T-helper 17 cell (primary cell): Measurements from ENCODE around the gene PPP1R9A. TPM values are rescaled to one million over a fixed set of nuclear protein-coding genes. Genes with fewer than 3 reads are reported as not detected.

Experiments used
- ATAC-seq: fragments of 150-1000 bp; cut with Tn5 transposase; 2 replicates; pipeline ENCODE4 v1.10.0; 2021; ENCODE audit warnings: mild to moderate bottlenecking, moderate library complexity
- DNase-seq, 3 donors: peaks; one replicate each; pipeline versions ENCODE4 v3.0.0 to v3.0.0-alpha.2; 2020 to 2021
- H3K9me3 ChIP-seq: one replicate; pipeline ENCODE4 v1.7.0; 2013; ENCODE audit warnings: low read length, mild to moderate bottlenecking; ENCODE audit not compliant: control insufficient read depth, poor library complexity, severe bottlenecking
- H3K27ac Mint-ChIP-seq: one replicate; pipeline ENCODE4 v1.8.0; 2022; ENCODE audit warnings: mild to moderate bottlenecking, moderate library complexity, mixed read lengths
- H3K27me3 Mint-ChIP-seq: one replicate; pipeline ENCODE4 v1.8.0; 2022; ENCODE audit warnings: mixed read lengths
- H3K36me3 Mint-ChIP-seq: one replicate; pipeline ENCODE4 v1.8.0; 2022; ENCODE audit warnings: low read depth, mixed read lengths
- H3K4me1 Mint-ChIP-seq: one replicate; pipeline ENCODE4 v1.8.0; 2022; ENCODE audit warnings: mild to moderate bottlenecking, mixed read lengths
- H3K4me3 Mint-ChIP-seq: one replicate; pipeline ENCODE4 v1.8.0; 2022; ENCODE audit warnings: mild to moderate bottlenecking, moderate library complexity, mixed read lengths
- total RNA-seq, 4 donors: library from RNA in 2 of 4; stranded (reverse) in 2 of 4; gene quantifications; one replicate each; pipeline ENCODE4 v1.2.3 and lab custom pipeline; 2022 to 2026

The PPP1R9A gene
- total RNA-seq, 2 donors from 2014 or later, result 0.02 to 0.08 TPM

- no peak overlapping the region for H3K4me3 Mint-ChIP-seq
- H3K27me3 Mint-ChIP-seq, result no peaks in the 10 kb centered on the region
- H3K9me3 ChIP-seq, result no peaks in the 10 kb centered on the region
- H3K27ac Mint-ChIP-seq, result no peak overlapping the region
- DNase-seq (no peak), ATAC-seq (no peak)
- no peaks in the 10 kb centered on the region for H3K4me1 Mint-ChIP-seq
- no peaks in the 10 kb centered on the region for H3K36me3 Mint-ChIP-seq
Measured at GRCh38 chr7:94898340-94898739, 9.1 kb upstream of the PPP1R9A start.

GRCh38 chr7:94901981-94902380, 5.4 kb upstream of the PPP1R9A start:
- Mint-ChIP-seq H3K36me3 (no peaks in the 10 kb centered on the region), H3K4me1 (no peaks in the 10 kb centered on the region), H3K27ac (no peak overlapping the region), H3K27me3 (peaks cover 12% of the 10 kb centered on the region), H3K4me3 (no peak overlapping the region)
- H3K9me3 ChIP-seq, result no peaks in the 10 kb centered on the region
- DNase-seq (no peak), ATAC-seq (no peak)

DNA sequence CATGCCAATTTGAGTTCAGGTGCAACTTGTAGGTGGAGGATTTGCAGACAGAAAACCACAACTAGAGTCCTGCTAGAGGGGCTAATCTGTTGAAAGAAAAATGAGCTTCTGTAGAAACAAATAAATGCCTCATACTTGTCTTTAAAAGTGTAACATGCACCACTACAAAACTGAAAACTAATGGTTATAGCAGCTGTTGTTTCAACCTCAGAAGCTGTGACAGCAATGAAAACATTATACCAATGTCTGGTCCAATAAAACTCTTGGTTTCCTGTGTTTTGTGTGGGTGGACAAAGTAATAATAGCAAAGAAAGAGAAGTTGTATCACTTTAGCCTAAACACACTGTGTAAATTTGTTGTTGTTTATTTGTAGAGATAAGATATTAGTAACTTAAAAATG, 3.4 kb upstream of the PPP1R9A start:
- peaks cover 23% of the 10 kb centered on the region for H3K27me3 Mint-ChIP-seq
- no peak overlapping the region for H3K27ac Mint-ChIP-seq
- no peak overlapping the region for H3K4me3 Mint-ChIP-seq
- H3K4me1 Mint-ChIP-seq, result peaks cover 5% of the 10 kb centered on the region
- ATAC-seq (no peak), DNase-seq (no peak)
- H3K9me3 ChIP-seq, result no peaks in the 10 kb centered on the region
- H3K36me3 Mint-ChIP-seq, result no peaks in the 10 kb centered on the region

DNA sequence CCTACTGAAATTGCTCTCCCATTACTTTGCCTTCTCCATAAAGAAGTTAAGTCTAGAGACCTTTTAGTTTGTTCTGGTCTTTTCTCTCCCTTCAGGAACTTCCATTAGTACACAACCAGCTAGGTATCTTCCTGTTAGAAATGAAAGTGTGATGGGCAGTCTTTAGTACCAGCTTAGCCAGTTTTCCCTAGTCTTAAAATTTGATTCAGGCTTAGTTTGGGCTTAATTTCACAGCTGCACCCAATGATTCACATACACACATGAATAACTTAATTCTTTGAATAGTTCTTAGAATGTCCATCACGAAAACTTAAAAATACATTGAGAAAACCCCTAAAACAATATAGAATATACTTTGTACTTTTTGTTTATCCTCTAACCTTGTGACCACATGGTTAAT, 2.4 kb upstream of the PPP1R9A start:
- H3K27me3 Mint-ChIP-seq, result peaks cover 33% of the 10 kb centered on the region
- H3K36me3 Mint-ChIP-seq, result no peaks in the 10 kb centered on the region
- H3K4me3 Mint-ChIP-seq, result no peak overlapping the region
- ATAC-seq, result no peak
- no peaks in the 10 kb centered on the region for H3K9me3 ChIP-seq
- H3K27ac Mint-ChIP-seq, result no peak overlapping the region
- H3K4me1 Mint-ChIP-seq, result peaks cover 5% of the 10 kb centered on the region
- no peak for DNase-seq

- ATAC-seq, result no peak
- H3K27ac Mint-ChIP-seq, result no peak overlapping the region
- peaks cover 5% of the 10 kb centered on the region for H3K4me1 Mint-ChIP-seq
- no peaks in the 10 kb centered on the region for H3K36me3 Mint-ChIP-seq
- H3K27me3 Mint-ChIP-seq, result peaks cover 46% of the 10 kb centered on the region
- no peaks in the 10 kb centered on the region for H3K9me3 ChIP-seq
- no peak overlapping the region for H3K4me3 Mint-ChIP-seq
- DNase-seq, result no peak
Measured at GRCh38 chr7:94906065-94906851, 1.1 kb upstream of the PPP1R9A start.

- H3K27ac Mint-ChIP-seq, result no peak overlapping the region
- peaks cover 5% of the 10 kb centered on the region for H3K4me1 Mint-ChIP-seq
- no peak for DNase-seq
- H3K27me3 Mint-ChIP-seq, result peaks cover 47% of the 10 kb centered on the region
- H3K4me3 Mint-ChIP-seq, result peak overlapping the region; percentile 68
- ATAC-seq, result no peak
- H3K9me3 ChIP-seq, result no peaks in the 10 kb centered on the region
- H3K36me3 Mint-ChIP-seq, result no peaks in the 10 kb centered on the region
Measured at GRCh38 chr7:94907811-94908322, 473 bp downstream of the PPP1R9A start.

DNA sequence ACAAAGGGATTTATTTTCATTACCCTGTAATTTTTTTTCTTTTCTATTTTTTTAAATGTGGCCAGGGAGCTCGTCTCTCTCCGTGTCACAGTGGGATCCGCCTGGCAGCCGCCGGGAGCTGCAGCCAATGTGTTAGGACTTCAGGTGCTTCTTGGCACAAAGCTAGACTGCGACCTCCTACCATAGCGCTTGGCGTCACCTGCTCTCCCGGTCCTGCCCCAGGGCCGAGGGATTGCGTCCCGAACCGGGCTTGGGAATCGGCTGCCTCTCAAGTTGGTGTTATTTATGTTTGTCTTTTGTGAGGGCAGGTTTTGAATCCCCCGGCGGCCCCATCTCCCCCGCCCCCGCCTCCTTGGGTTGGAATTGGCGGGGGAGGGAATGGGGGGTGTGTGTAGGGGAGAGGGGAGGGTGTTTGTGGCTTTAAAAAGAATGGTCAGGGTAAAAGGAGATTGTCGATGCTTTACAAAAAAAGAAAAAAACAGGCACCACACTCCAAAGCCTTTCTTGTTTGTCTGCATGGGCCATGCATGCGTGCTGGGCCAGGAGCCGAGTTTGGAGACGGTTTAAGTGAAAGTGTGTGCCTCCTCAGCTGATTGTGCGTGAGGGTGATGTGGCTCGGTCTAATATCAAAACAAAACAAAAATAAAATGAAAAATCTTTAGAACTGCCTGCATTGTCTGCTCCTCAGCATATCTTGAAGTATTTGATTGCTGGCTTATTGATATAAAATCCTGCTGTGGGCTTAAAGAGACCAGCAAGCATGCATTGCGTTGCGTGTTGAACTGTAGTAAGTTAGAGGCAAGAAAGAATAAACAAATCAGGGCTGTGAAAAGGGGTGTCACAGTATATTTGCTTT, 1.2 kb downstream of the PPP1R9A start:
- DNase-seq (no peak), ATAC-seq (no peak)
- H3K36me3 Mint-ChIP-seq, result no peaks in the 10 kb centered on the region
- no peak overlapping the region for H3K27ac Mint-ChIP-seq
- H3K4me1 Mint-ChIP-seq, result peaks cover 5% of the 10 kb centered on the region
- no peaks in the 10 kb centered on the region for H3K9me3 ChIP-seq
- H3K27me3 Mint-ChIP-seq, result peaks cover 47% of the 10 kb centered on the region
- peak overlapping the region; percentile 68 for H3K4me3 Mint-ChIP-seq

GRCh38 chr7:94909179-94909466, 1.7 kb downstream of the PPP1R9A start:
- Mint-ChIP-seq H3K36me3 (no peaks in the 10 kb centered on the region), H3K27me3 (peaks cover 47% of the 10 kb centered on the region), H3K4me3 (no peak overlapping the region), H3K4me1 (peaks cover 5% of the 10 kb centered on the region), H3K27ac (no peak overlapping the region)
- no peak for ATAC-seq
- no peaks in the 10 kb centered on the region for H3K9me3 ChIP-seq
- no peak for DNase-seq

DNA sequence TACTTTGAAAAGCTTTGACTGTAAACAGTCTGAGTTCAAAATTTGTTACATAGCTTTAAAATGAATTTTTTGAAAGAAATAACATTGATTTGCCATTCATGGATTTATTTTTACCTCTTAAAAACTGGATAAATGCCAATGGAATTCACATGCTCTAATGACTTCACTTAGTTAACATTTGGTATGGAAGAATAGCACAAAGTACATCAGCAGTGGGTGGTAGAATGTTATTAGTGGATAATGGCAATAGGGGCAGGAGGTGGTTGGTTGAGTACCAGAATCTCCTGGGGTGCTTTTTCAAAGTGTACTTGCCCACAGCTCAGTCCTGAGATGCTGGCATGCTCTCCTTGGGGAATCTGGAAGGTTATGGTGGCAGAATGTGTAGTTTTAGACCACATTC, 4.7 kb downstream of the PPP1R9A start:
- peaks cover 5% of the 10 kb centered on the region for H3K4me1 Mint-ChIP-seq
- H3K9me3 ChIP-seq, result no peaks in the 10 kb centered on the region
- ATAC-seq (no peak), DNase-seq (no peak)
- H3K4me3 Mint-ChIP-seq, result no peak overlapping the region
- no peaks in the 10 kb centered on the region for H3K36me3 Mint-ChIP-seq
- H3K27ac Mint-ChIP-seq, result no peak overlapping the region
- peaks cover 34% of the 10 kb centered on the region for H3K27me3 Mint-ChIP-seq

DNA sequence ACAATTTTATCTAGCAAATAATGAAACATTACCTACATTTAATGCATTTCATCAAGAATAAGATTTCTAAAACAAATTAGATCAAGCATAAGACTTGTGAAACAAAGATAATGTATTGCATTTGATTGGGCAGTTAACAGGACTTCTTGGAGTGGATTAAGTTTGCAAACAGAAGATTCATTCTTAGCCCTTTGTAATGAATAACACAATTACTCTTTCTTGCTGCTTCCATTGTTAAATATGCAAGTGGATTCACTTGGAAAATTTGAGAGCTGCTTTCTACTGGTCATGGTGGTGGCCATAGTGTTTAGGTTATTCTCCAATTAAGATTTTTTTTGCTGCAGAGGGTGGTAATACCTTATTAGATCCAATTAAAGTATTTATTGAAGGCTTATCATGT, 6.0 kb downstream of the PPP1R9A start:
- peaks cover 30% of the 10 kb centered on the region for H3K27me3 Mint-ChIP-seq
- DNase-seq (no peak), ATAC-seq (no peak)
- H3K4me1 Mint-ChIP-seq, result peaks cover 2% of the 10 kb centered on the region
- no peak overlapping the region for H3K27ac Mint-ChIP-seq
- H3K9me3 ChIP-seq, result no peaks in the 10 kb centered on the region
- H3K36me3 Mint-ChIP-seq, result no peaks in the 10 kb centered on the region
- no peak overlapping the region for H3K4me3 Mint-ChIP-seq

DNA sequence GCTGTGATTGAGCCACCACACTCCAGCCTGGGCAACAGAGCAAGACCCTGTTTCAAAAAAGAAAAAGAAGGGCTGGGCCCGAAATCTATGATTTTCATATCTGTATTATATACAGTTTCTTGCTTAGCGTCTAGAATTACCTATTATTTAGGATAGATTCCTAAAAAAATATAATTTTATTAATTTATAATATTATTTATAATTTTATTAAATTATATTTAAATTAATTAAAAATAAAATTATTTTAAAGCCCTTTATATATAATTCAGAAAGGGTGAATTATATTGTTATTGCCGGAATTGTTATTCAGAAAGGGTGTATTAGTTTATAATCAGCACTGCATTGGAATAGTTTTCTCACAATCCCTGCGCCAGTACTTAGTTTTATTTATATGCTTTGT, 14.5 kb downstream of the PPP1R9A start:
- Mint-ChIP-seq H3K27me3 (peaks cover 7% of the 10 kb centered on the region), H3K4me3 (no peak overlapping the region), H3K27ac (no peak overlapping the region), H3K36me3 (no peaks in the 10 kb centered on the region), H3K4me1 (peaks cover 4% of the 10 kb centered on the region)
- ATAC-seq, result no peak
- no peaks in the 10 kb centered on the region for H3K9me3 ChIP-seq
- DNase-seq, result no peak

GRCh38 chr7:94922457-94922856, 15.1 kb downstream of the PPP1R9A start:
- DNase-seq (no peak), ATAC-seq (no peak)
- peaks cover 7% of the 10 kb centered on the region for H3K27me3 Mint-ChIP-seq
- no peak overlapping the region for H3K4me3 Mint-ChIP-seq
- H3K4me1 Mint-ChIP-seq, result peaks cover 4% of the 10 kb centered on the region
- no peaks in the 10 kb centered on the region for H3K36me3 Mint-ChIP-seq
- no peak overlapping the region for H3K27ac Mint-ChIP-seq
- H3K9me3 ChIP-seq, result no peaks in the 10 kb centered on the region

DNA sequence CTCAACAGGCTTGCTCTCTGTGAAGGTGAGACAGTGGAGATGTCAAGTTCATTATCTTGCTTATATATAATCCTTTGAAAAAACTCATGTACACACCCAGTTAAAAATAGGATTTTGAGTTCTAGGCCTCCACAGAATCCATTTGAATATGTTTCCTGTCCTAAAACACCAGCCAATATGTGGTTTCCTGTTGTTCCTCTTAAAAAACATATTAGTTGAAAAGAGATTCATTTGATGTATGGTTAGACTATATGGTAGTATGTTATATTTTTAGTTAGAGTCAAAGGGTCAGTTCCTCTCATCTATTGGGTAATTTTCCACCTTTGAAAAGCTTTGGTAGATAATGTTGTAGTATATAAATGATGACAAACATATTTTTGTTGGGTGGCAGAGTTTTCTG, 16.0 kb downstream of the PPP1R9A start:
- ATAC-seq (no peak), DNase-seq (no peak)
- Mint-ChIP-seq H3K4me1 (peaks cover 4% of the 10 kb centered on the region), H3K27me3 (peaks cover 9% of the 10 kb centered on the region), H3K4me3 (no peak overlapping the region), H3K36me3 (no peaks in the 10 kb centered on the region), H3K27ac (no peak overlapping the region)
- no peaks in the 10 kb centered on the region for H3K9me3 ChIP-seq
